WTC11 (cell line): ENCODE measurements around the gene KCTD1.

Source experiments
- ATF3 ChIP-seq: sonication (generic); formaldehyde crosslinking; conservative IDR thresholded peaks from 2 replicates; pipeline ENCODE4 v1.8.1; 2022; ENCODE audit warnings: mild to moderate bottlenecking, missing genetic modification reagents
- CTCF ChIP-seq: fragments of 200-600 bp; IDR thresholded peaks from 2 replicates; pipeline ENCODE4 v1.8.0; 2022; ENCODE audit warnings: antibody characterized with exemption
- JAZF1 ChIP-seq: fragments of 250-450 bp; sonication (Bioruptor Pico); IDR thresholded peaks from 2 replicates; pipeline ENCODE4 v1.9.0; 2021; ENCODE audit warnings: moderate library complexity, mild to moderate bottlenecking, inconsistent platforms
- MAX ChIP-seq: sonication (generic); formaldehyde crosslinking; IDR thresholded peaks from 2 replicates; pipeline ENCODE4 v1.8.0; 2022; ENCODE audit warnings: mild to moderate bottlenecking, missing genetic modification reagents
- ZNF416 ChIP-seq: fragments of 250-450 bp; sonication (Bioruptor Pico); IDR thresholded peaks from 2 replicates; pipeline ENCODE4 v1.9.0; 2021; ENCODE audit warnings: mild to moderate bottlenecking, inconsistent platforms

GRCh38 chr18:26562568-26562967, 14.2 kb upstream of the KCTD1 start:
- TF ChIP-seq MAX (CRISPR knock-in tag), result no peak
- no peak for TF ChIP-seq CTCF
- TF ChIP-seq ATF3, result no peak
- TF ChIP-seq ZNF416 (CRISPR knock-in tag), result no peak
- no peak for TF ChIP-seq JAZF1 (CRISPR knock-in tag)
